Natural killer cell (primary cell): ENCODE measurements around the gene HS3ST3A1. TPM values are rescaled to one million over a fixed set of nuclear protein-coding genes. Genes with fewer than 3 reads are reported as not detected.

Experiments used
- ATAC-seq, 3 donors: fragments of 150-1000 bp in 2 of 3; fragments of 200-7000 bp in 1 of 3; cut with Tn5 transposase; 1 replicate in 1 of 3; 2 replicates in 2 of 3; pipeline ENCODE4 v1.10.0; 2021; ENCODE audit warnings: mild to moderate bottlenecking in 2 of 3, moderate library complexity in 2 of 3
- DNase-seq, 2 donors: peaks; one replicate each; pipeline versions ENCODE4 v3.0.0 to v3.0.0-alpha.2; 2013 to 2021; ENCODE audit warnings: mixed read lengths in 1 of 2
- H3K27ac ChIP-seq: one replicate; pipeline ENCODE4 v1.5.1; 2013; ENCODE audit warnings: mild to moderate bottlenecking, low read length
- H3K27me3 ChIP-seq: one replicate; pipeline ENCODE4 v1.6.1; 2013; ENCODE audit warnings: low read length; ENCODE audit not compliant: control insufficient read depth, insufficient read depth
- H3K36me3 ChIP-seq: one replicate; pipeline ENCODE4 v1.6.1; 2013; ENCODE audit warnings: low read length; ENCODE audit not compliant: control insufficient read depth, insufficient read depth
- H3K4me1 ChIP-seq: one replicate; pipeline ENCODE4 v1.6.1; 2013; ENCODE audit warnings: low read length; ENCODE audit not compliant: control insufficient read depth, insufficient read depth
- H3K4me3 ChIP-seq: one replicate; pipeline ENCODE4 v1.5.1; 2013; ENCODE audit warnings: low read length
- H3K9me3 ChIP-seq: one replicate; pipeline ENCODE4 v1.6.1; 2013; ENCODE audit warnings: low read length; ENCODE audit not compliant: control insufficient read depth, insufficient read depth
- H3K27ac Mint-ChIP-seq, 2 donors: one replicate each; pipeline ENCODE4 v1.8.0; 2022; ENCODE audit warnings: mild to moderate bottlenecking in 2 of 2, mixed read lengths in 2 of 2, moderate library complexity in 1 of 2
- H3K27me3 Mint-ChIP-seq, 2 donors: one replicate each; pipeline ENCODE4 v1.8.0; 2022; ENCODE audit warnings: low read depth in 2 of 2, mixed read lengths in 2 of 2
- H3K36me3 Mint-ChIP-seq: one replicate; pipeline ENCODE4 v1.8.0; 2022; ENCODE audit warnings: mixed read lengths
- H3K4me1 Mint-ChIP-seq, 2 donors: one replicate each; pipeline ENCODE4 v1.8.0; 2022; ENCODE audit warnings: mixed read lengths in 2 of 2
- H3K4me3 Mint-ChIP-seq: one replicate; pipeline ENCODE4 v1.8.0; 2022; ENCODE audit warnings: mild to moderate bottlenecking, moderate library complexity, mixed read lengths
- H3K9me3 Mint-ChIP-seq, 2 donors: one replicate each; pipeline ENCODE4 v1.8.0; 2022; ENCODE audit warnings: mixed read lengths in 2 of 2
- WGBS: methylation state at CpG from one replicate; pipeline ENCODE4 v1.1.7; 2013; ENCODE audit warnings: missing lambda C conversion rate; ENCODE audit not compliant: insufficient coverage; 5-methylcytosine and 5-hydroxymethylcytosine counted together
- intact Hi-C: fragments of 100-400 bp; cut with micrococcal nuclease; formaldehyde crosslinking; loops from one replicate; pipeline ENCODE4 v1.14.2; 2022
- total RNA-seq, 4 donors: library from RNA; stranded (reverse); fragments of 120-200 nt in 1 of 4; gene quantifications; one replicate each; pipeline versions ENCODE4 v1.2.3 to v1.2.4, GENCODE V29; 2013 to 2022
- TF ChIP-seq, protein P1 (sequence below): fragments of 200-600 bp; IDR thresholded peaks from one replicate; pipeline ENCODE4 v1.8.0; 2022; ENCODE audit warnings: antibody characterized with exemption

HS3ST3A1 gene
- total RNA-seq, 3 donors from 2014 or later (not counting 1 experiment from before 2014, with no cell fraction given), result 1.6 to 2.5 TPM; not detected in 1

- H3K4me1 ChIP-seq, result no peaks in the 10 kb centered on the region
- no peak overlapping the region for H3K4me3 ChIP-seq
- no peaks in the 10 kb centered on the region for H3K36me3 ChIP-seq
- H3K9me3 ChIP-seq, result peaks cover 1% of the 10 kb centered on the region
- H3K36me3 Mint-ChIP-seq, result peaks cover 9% of the 10 kb centered on the region
- H3K4me3 Mint-ChIP-seq, result no peak overlapping the region
- no peak overlapping the region for H3K27ac ChIP-seq
- H3K27me3 Mint-ChIP-seq, result no peaks in the 10 kb centered on the region
- H3K27me3 ChIP-seq, result no peaks in the 10 kb centered on the region
- H3K9me3 Mint-ChIP-seq, result peaks cover 6% of the 10 kb centered on the region in 2 donors
- ATAC-seq (no peak), DNase-seq (no peak)
- intact Hi-C loops, result no loop called here
- 81% methylated on average over 2 of the region's 2 CpGs for WGBS
- no peak overlapping the region for H3K27ac Mint-ChIP-seq
- H3K4me1 Mint-ChIP-seq, result no peaks in the 10 kb centered on the region
- TF ChIP-seq, protein P1, sequence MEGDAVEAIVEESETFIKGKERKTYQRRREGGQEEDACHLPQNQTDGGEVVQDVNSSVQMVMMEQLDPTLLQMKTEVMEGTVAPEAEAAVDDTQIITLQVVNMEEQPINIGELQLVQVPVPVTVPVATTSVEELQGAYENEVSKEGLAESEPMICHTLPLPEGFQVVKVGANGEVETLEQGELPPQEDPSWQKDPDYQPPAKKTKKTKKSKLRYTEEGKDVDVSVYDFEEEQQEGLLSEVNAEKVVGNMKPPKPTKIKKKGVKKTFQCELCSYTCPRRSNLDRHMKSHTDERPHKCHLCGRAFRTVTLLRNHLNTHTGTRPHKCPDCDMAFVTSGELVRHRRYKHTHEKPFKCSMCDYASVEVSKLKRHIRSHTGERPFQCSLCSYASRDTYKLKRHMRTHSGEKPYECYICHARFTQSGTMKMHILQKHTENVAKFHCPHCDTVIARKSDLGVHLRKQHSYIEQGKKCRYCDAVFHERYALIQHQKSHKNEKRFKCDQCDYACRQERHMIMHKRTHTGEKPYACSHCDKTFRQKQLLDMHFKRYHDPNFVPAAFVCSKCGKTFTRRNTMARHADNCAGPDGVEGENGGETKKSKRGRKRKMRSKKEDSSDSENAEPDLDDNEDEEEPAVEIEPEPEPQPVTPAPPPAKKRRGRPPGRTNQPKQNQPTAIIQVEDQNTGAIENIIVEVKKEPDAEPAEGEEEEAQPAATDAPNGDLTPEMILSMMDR, result no peak
Observed at GRCh38 chr17:13475574-13476223, 126.0 kb downstream of the HS3ST3A1 start.

GRCh38 chr17:13474073-13474800 is 127.5 kb downstream of the HS3ST3A1 start:
- Mint-ChIP-seq H3K36me3 (no peaks in the 10 kb centered on the region), H3K4me3 (no peak overlapping the region), H3K4me1 (no peaks in the 10 kb centered on the region), H3K27ac (no peak overlapping the region), H3K9me3 (peaks cover 2 to 3% of the 10 kb centered on the region in 2 donors), H3K27me3 (no peaks in the 10 kb centered on the region)
- intact Hi-C loops, result no loop called here
- 88% methylated on average over 9 of the region's 10 CpGs for WGBS
- Histone ChIP-seq H3K4me1 (no peaks in the 10 kb centered on the region), H3K36me3 (no peaks in the 10 kb centered on the region), H3K27me3 (no peaks in the 10 kb centered on the region), H3K27ac (no peak overlapping the region), H3K9me3 (no peaks in the 10 kb centered on the region), H3K4me3 (no peak overlapping the region)
- DNase-seq, result no peak
- TF ChIP-seq, protein P1, result no peak
- no peak for ATAC-seq

DNA sequence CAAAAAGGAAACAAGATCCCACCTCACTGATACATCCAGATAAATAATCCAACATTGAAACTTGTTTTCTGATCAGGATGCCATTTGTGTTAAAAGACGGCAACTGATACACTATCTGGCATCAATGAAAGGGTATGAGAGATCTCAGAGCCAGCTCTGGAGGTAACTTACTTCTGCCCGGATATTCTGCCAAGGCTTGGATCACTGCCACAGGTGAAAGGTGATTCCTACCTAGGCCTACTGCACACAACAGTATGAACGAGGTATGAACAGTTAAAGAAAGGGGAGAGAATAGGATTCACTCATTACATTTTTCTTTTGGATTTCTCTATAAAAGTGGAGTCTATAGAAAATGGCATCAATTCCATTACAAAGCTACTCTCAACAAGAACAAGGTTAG is 136.1 kb downstream of the HS3ST3A1 start:
- H3K4me3 Mint-ChIP-seq, result no peak overlapping the region
- Histone ChIP-seq H3K27me3 (no peaks in the 10 kb centered on the region), H3K4me3 (no peak overlapping the region), H3K9me3 (no peaks in the 10 kb centered on the region), H3K4me1 (no peaks in the 10 kb centered on the region), H3K27ac (no peak overlapping the region), H3K36me3 (no peaks in the 10 kb centered on the region)
- DNase-seq, result no peak
- ATAC-seq, result no peak
- no peaks in the 10 kb centered on the region for H3K27me3 Mint-ChIP-seq
- H3K27ac Mint-ChIP-seq, result no peak overlapping the region
- TF ChIP-seq, protein P1, result no peak
- 96% methylated on average over 2 of the region's 3 CpGs for WGBS
- H3K36me3 Mint-ChIP-seq, result no peaks in the 10 kb centered on the region
- H3K4me1 Mint-ChIP-seq, result no peaks in the 10 kb centered on the region
- peaks cover 2 to 3% of the 10 kb centered on the region in 2 donors for H3K9me3 Mint-ChIP-seq
- intact Hi-C loops, result no loop called here
